Sigmoid colon (tissue), 4 donors: ENCODE results near the gene PHF19.

Experiments used
- POLR2A ChIP-seq, 2 donors: fragments of 450-650 bp; IDR thresholded peaks; one replicate each; pipeline ENCODE4 v1.6.1; 2016; ENCODE audit warnings: antibody characterized with exemption in 2 of 2, mild to moderate bottlenecking in 2 of 2, moderate library complexity in 2 of 2
- POLR2AphosphoS5 ChIP-seq, 4 donors: sonication (generic); formaldehyde crosslinking; IDR thresholded peaks; one replicate each; pipeline ENCODE4 v1.6.1; 2017; ENCODE audit warnings: antibody characterized with exemption in 4 of 4
- TF ChIP-seq, protein P1 (sequence below), 4 experiments: fragments of 450-650 bp in 3 of 4; fragments of 200-600 bp in 1 of 4; IDR thresholded peaks; one replicate each; pipeline ENCODE4 v1.5.1; 2016 to 2019; ENCODE audit warnings: antibody characterized with exemption in 4 of 4, mild to moderate bottlenecking in 3 of 4, moderate library complexity in 2 of 4

- TF ChIP-seq, protein P1, sequence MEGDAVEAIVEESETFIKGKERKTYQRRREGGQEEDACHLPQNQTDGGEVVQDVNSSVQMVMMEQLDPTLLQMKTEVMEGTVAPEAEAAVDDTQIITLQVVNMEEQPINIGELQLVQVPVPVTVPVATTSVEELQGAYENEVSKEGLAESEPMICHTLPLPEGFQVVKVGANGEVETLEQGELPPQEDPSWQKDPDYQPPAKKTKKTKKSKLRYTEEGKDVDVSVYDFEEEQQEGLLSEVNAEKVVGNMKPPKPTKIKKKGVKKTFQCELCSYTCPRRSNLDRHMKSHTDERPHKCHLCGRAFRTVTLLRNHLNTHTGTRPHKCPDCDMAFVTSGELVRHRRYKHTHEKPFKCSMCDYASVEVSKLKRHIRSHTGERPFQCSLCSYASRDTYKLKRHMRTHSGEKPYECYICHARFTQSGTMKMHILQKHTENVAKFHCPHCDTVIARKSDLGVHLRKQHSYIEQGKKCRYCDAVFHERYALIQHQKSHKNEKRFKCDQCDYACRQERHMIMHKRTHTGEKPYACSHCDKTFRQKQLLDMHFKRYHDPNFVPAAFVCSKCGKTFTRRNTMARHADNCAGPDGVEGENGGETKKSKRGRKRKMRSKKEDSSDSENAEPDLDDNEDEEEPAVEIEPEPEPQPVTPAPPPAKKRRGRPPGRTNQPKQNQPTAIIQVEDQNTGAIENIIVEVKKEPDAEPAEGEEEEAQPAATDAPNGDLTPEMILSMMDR (IDR thresholded peaks at IDR 0.05), result no peak
- TF ChIP-seq POLR2A (IDR thresholded peaks at IDR 0.05), result no peak
- no peak for TF ChIP-seq POLR2AphosphoS5 (IDR thresholded peaks at IDR 0.05)
Measured at GRCh38 chr9:120839146-120839545, 37.8 kb downstream of the PHF19 start.
